GM23338 (cell line): ENCODE measurements around the gene ZNF860. TPM values are rescaled to one million over a fixed set of nuclear protein-coding genes. Genes with fewer than 3 reads are reported as not detected.

Source experiments
- ATAC-seq: fragments of 200-7000 bp; cut with Tn5 transposase; 3 replicates; pipeline ENCODE4 v1.9.1; 2020
- DNase-seq: peaks from one replicate; pipeline ENCODE4 v3.0.0-alpha.2; 2015; ENCODE audit warnings: low spot score
- H2AFZ ChIP-seq: fragments of 200-600 bp; sonication (generic); 2 replicates; pipeline ENCODE4 v1.8.0; 2016; ENCODE audit warnings: antibody characterized with exemption, mild to moderate bottlenecking, moderate library complexity
- H3F3A ChIP-seq: fragments of 200-600 bp; sonication (generic); replicated peaks from 2 replicates; pipeline ENCODE4 v1.8.0; 2017; ENCODE audit warnings: antibody characterized with exemption, mixed run types, low read depth
- H3K27ac ChIP-seq: fragments of 200-600 bp; sonication (generic); 2 replicates; pipeline ENCODE4 v1.6.1; 2016; ENCODE audit warnings: low read depth
- H3K27me3 ChIP-seq: fragments of 200-600 bp; sonication (generic); 2 replicates; pipeline ENCODE4 v1.8.0; 2016; ENCODE audit warnings: mild to moderate bottlenecking, mixed run types, moderate library complexity; ENCODE audit not compliant: insufficient read depth
- H3K36me3 ChIP-seq: fragments of 200-600 bp; sonication (generic); 2 replicates; pipeline ENCODE4 v1.8.0; 2016; ENCODE audit warnings: mild to moderate bottlenecking; ENCODE audit not compliant: insufficient read depth
- H3K4me1 ChIP-seq: fragments of 200-600 bp; sonication (generic); 2 replicates; pipeline ENCODE4 v1.8.0; 2016; ENCODE audit warnings: mild to moderate bottlenecking, moderate library complexity; ENCODE audit not compliant: insufficient read depth
- H3K4me2 ChIP-seq: fragments of 200-600 bp; sonication (generic); 2 replicates; pipeline ENCODE4 v1.7.1; 2017; ENCODE audit warnings: mixed run types
- H3K4me3 ChIP-seq: fragments of 200-600 bp; sonication (generic); 2 replicates; pipeline ENCODE4 v1.6.1; 2016; ENCODE audit warnings: mixed run types
- H3K79me2 ChIP-seq: fragments of 200-600 bp; sonication (generic); replicated peaks from 2 replicates; pipeline ENCODE4 v1.8.0; 2017; ENCODE audit warnings: mild to moderate bottlenecking; ENCODE audit not compliant: insufficient read depth
- H3K9me2 ChIP-seq: fragments of 200-600 bp; sonication (generic); 2 replicates; pipeline ENCODE4 v1.8.0; 2017; ENCODE audit not compliant: insufficient read depth
- H4K20me1 ChIP-seq: fragments of 200-600 bp; sonication (generic); replicated peaks from 2 replicates; pipeline ENCODE4 v1.8.0; 2017; ENCODE audit warnings: mild to moderate bottlenecking; ENCODE audit not compliant: insufficient read depth
- H3K27ac Mint-ChIP-seq: 2 replicates; pipeline ENCODE4 v1.8.0; 2020; ENCODE audit warnings: inconsistent platforms, mild to moderate bottlenecking, moderate library complexity, mixed read lengths
- H3K27me3 Mint-ChIP-seq: 3 replicates; pipeline ENCODE4 v1.8.0; 2022; ENCODE audit warnings: low read depth, mild to moderate bottlenecking, moderate library complexity, mixed read lengths, inconsistent platforms; ENCODE audit not compliant: insufficient read depth, poor library complexity
- H3K36me3 Mint-ChIP-seq: 3 replicates; pipeline ENCODE4 v1.8.0; 2021; ENCODE audit warnings: low read depth, mild to moderate bottlenecking, inconsistent platforms, moderate library complexity, mixed read lengths
- H3K4me1 Mint-ChIP-seq: 3 replicates; pipeline ENCODE4 v1.8.0; 2020; ENCODE audit warnings: mild to moderate bottlenecking, inconsistent platforms, mixed read lengths
- H3K4me3 Mint-ChIP-seq: 3 replicates; pipeline ENCODE4 v1.8.0; 2021; ENCODE audit warnings: moderate library complexity, mild to moderate bottlenecking, inconsistent platforms, mixed read lengths
- H3K9me3 Mint-ChIP-seq: 3 replicates; pipeline ENCODE4 v1.8.0; 2020; ENCODE audit warnings: moderate library complexity, mild to moderate bottlenecking, inconsistent platforms, mixed read lengths
- CREB1 ChIP-seq: fragments of 250-450 bp; sonication (Bioruptor Pico); IDR thresholded peaks from 2 replicates; pipeline ENCODE4 v1.5.0; 2020; ENCODE audit warnings: low read depth, mild to moderate bottlenecking, moderate library complexity
- ETS1 ChIP-seq: IDR thresholded peaks from 2 replicates; pipeline ENCODE4 v1.6.1; 2016; ENCODE audit warnings: antibody characterized with exemption
- EZH2 ChIP-seq: fragments of 200-600 bp; sonication (generic); IDR thresholded peaks from one replicate; pipeline ENCODE4 v1.8.0; 2017; ENCODE audit warnings: antibody characterized with exemption, mild to moderate bottlenecking, low read depth; ENCODE audit not compliant: unreplicated experiment
- EZH2phosphoT487 ChIP-seq: fragments of 200-600 bp; sonication (generic); IDR thresholded peaks from one replicate; pipeline ENCODE4 v1.8.1; 2018; ENCODE audit warnings: antibody characterized with exemption; ENCODE audit not compliant: unreplicated experiment
- JUNB ChIP-seq: IDR thresholded peaks from one replicate; pipeline ENCODE4 v1.6.1; 2016; ENCODE audit warnings: antibody characterized with exemption; ENCODE audit not compliant: unreplicated experiment
- NANOG ChIP-seq: IDR thresholded peaks from 2 replicates; pipeline ENCODE4 v1.6.1; 2016; ENCODE audit warnings: antibody characterized with exemption, borderline replicate concordance
- POLR2AphosphoS5 ChIP-seq: IDR thresholded peaks from 2 replicates; pipeline ENCODE4 v1.6.1; 2016; ENCODE audit warnings: antibody characterized with exemption, low read depth
- STAT1 ChIP-seq: IDR thresholded peaks from one replicate; pipeline ENCODE4 v1.6.1; 2016; ENCODE audit warnings: antibody characterized with exemption; ENCODE audit not compliant: unreplicated experiment
- ZNF114 ChIP-seq: fragments of 250-450 bp; sonication (Bioruptor Pico); IDR thresholded peaks from 2 replicates; pipeline ENCODE4 v1.5.0; 2020; ENCODE audit warnings: mild to moderate bottlenecking, moderate library complexity
- ZNF331 ChIP-seq: fragments of 250-450 bp; sonication (Bioruptor Pico); IDR thresholded peaks from 2 replicates; pipeline ENCODE4 v1.5.0; 2020; ENCODE audit warnings: low read depth, mild to moderate bottlenecking, moderate library complexity
- ZNF462 ChIP-seq: fragments of 250-450 bp; sonication (Bioruptor Pico); IDR thresholded peaks from 2 replicates; pipeline ENCODE4 v1.5.0; 2020; ENCODE audit warnings: mild to moderate bottlenecking, moderate library complexity
- polyA plus RNA-seq: library from polyadenylated mRNA; unstranded; fragments of >200 nt; fragmentation: Nextera tagmentation; extraction: Ambion mirVana; gene quantifications from 2 replicates; pipeline ENCODE4 v1.2.1, GENCODE V29; 2016
- total RNA-seq: library from RNA; depleted of rRNA; stranded (reverse); fragments of >200 nt; shearing (Covaris generic); gene quantifications from 2 replicates; pipeline ENCODE4 v1.2.3, GENCODE V29; 2014
- TF ChIP-seq, protein P1 (sequence below): IDR thresholded peaks from one replicate; pipeline ENCODE4 v1.6.1; 2018; ENCODE audit warnings: antibody characterized with exemption; ENCODE audit not compliant: unreplicated experiment
- TF ChIP-seq, protein P2 (sequence below), 2 experiments: fragments of 200-600 bp in 1 of 2; sonication (generic) in 1 of 2; conservative IDR thresholded peaks; 2 replicates each; pipeline versions ENCODE4 v1.5.1 to v1.6.1; 2016 to 2017; ENCODE audit warnings: antibody characterized with exemption in 2 of 2, low read depth in 2 of 2, mild to moderate bottlenecking in 2 of 2, moderate library complexity in 1 of 2

ZNF860 gene
- total and polyA plus RNA-seq, 2 experiments from 2014 or later = 5.2 to 12.4 TPM

GRCh38 chr3:32003380-32003779, 21.8 kb downstream of the ZNF860 start:
- TF ChIP-seq ZNF114 (CRISPR knock-in tag) (no peak), EZH2phosphoT487 (no peak), STAT1 (no peak), JUNB (no peak), NANOG (no peak), CREB1 (no peak), EZH2 (no peak), ZNF462 (CRISPR knock-in tag) (no peak), ZNF331 (CRISPR knock-in tag) (no peak), ETS1 (no peak), POLR2AphosphoS5 (no peak)
- TF ChIP-seq, protein P1, sequence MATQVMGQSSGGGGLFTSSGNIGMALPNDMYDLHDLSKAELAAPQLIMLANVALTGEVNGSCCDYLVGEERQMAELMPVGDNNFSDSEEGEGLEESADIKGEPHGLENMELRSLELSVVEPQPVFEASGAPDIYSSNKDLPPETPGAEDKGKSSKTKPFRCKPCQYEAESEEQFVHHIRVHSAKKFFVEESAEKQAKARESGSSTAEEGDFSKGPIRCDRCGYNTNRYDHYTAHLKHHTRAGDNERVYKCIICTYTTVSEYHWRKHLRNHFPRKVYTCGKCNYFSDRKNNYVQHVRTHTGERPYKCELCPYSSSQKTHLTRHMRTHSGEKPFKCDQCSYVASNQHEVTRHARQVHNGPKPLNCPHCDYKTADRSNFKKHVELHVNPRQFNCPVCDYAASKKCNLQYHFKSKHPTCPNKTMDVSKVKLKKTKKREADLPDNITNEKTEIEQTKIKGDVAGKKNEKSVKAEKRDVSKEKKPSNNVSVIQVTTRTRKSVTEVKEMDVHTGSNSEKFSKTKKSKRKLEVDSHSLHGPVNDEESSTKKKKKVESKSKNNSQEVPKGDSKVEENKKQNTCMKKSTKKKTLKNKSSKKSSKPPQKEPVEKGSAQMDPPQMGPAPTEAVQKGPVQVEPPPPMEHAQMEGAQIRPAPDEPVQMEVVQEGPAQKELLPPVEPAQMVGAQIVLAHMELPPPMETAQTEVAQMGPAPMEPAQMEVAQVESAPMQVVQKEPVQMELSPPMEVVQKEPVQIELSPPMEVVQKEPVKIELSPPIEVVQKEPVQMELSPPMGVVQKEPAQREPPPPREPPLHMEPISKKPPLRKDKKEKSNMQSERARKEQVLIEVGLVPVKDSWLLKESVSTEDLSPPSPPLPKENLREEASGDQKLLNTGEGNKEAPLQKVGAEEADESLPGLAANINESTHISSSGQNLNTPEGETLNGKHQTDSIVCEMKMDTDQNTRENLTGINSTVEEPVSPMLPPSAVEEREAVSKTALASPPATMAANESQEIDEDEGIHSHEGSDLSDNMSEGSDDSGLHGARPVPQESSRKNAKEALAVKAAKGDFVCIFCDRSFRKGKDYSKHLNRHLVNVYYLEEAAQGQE = no peak
- TF ChIP-seq, protein P2, sequence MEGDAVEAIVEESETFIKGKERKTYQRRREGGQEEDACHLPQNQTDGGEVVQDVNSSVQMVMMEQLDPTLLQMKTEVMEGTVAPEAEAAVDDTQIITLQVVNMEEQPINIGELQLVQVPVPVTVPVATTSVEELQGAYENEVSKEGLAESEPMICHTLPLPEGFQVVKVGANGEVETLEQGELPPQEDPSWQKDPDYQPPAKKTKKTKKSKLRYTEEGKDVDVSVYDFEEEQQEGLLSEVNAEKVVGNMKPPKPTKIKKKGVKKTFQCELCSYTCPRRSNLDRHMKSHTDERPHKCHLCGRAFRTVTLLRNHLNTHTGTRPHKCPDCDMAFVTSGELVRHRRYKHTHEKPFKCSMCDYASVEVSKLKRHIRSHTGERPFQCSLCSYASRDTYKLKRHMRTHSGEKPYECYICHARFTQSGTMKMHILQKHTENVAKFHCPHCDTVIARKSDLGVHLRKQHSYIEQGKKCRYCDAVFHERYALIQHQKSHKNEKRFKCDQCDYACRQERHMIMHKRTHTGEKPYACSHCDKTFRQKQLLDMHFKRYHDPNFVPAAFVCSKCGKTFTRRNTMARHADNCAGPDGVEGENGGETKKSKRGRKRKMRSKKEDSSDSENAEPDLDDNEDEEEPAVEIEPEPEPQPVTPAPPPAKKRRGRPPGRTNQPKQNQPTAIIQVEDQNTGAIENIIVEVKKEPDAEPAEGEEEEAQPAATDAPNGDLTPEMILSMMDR (conservative IDR thresholded peaks at IDR 0.05; ENCODE audit: low read depth in 2 of 2) = no peak
- no peak overlapping the region for H3K27ac Mint-ChIP-seq
- no peak overlapping the region for H3K27ac ChIP-seq

More at GRCh38 chr3:32003380-32003779, 21.8 kb downstream of the ZNF860 start:
- no peaks in the 10 kb centered on the region for H3K36me3 ChIP-seq
- H3K36me3 Mint-ChIP-seq = no peaks in the 10 kb centered on the region; the same call in 2 of the 3 replicates
- H3F3A ChIP-seq = no peaks in the 10 kb centered on the region
- no peaks in the 10 kb centered on the region for H3K79me2 ChIP-seq
- peaks cover 16% of the 10 kb centered on the region for H3K4me1 Mint-ChIP-seq
- H4K20me1 ChIP-seq = no peaks in the 10 kb centered on the region
- H3K27me3 ChIP-seq = no peaks in the 10 kb centered on the region
- H3K9me3 Mint-ChIP-seq = peaks cover 2% of the 10 kb centered on the region; the same call in 1 of the 3 replicates
- ATAC-seq (no peak), DNase-seq (no peak)
- no peaks in the 10 kb centered on the region for H3K9me2 ChIP-seq
- peak overlapping the region; percentile 31; the same call in 1 of the 2 replicates for H3K4me2 ChIP-seq
- H3K27me3 Mint-ChIP-seq = peaks cover 1% of the 10 kb centered on the region
- H3K4me3 Mint-ChIP-seq = no peak overlapping the region
- H2AFZ ChIP-seq = no peak overlapping the region
- H3K4me1 ChIP-seq = peaks cover 28% of the 10 kb centered on the region
- H3K4me3 ChIP-seq = no peak overlapping the region
